GM19463 (cell line): Measurements from ENCODE around the gene STOML2.
A peak's percentile ranks its signal among the peaks of the same experiment; 100 is the strongest.
"Not testable (repeated sequence)": the region's sequence is repeated elsewhere in the genome, so short reads cannot be mapped to it uniquely, and the experiment has no call there.

Source experiments
- ATAC-seq: cut with Tn5 transposase; IDR thresholded peaks from one replicate; pipeline ENCODE4 v1.9.1; 2021; ENCODE audit warnings: mild to moderate bottlenecking, moderate library complexity; ENCODE audit not compliant: unreplicated experiment

Gene STOML2, protein sequence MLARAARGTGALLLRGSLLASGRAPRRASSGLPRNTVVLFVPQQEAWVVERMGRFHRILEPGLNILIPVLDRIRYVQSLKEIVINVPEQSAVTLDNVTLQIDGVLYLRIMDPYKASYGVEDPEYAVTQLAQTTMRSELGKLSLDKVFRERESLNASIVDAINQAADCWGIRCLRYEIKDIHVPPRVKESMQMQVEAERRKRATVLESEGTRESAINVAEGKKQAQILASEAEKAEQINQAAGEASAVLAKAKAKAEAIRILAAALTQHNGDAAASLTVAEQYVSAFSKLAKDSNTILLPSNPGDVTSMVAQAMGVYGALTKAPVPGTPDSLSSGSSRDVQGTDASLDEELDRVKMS

DNA sequence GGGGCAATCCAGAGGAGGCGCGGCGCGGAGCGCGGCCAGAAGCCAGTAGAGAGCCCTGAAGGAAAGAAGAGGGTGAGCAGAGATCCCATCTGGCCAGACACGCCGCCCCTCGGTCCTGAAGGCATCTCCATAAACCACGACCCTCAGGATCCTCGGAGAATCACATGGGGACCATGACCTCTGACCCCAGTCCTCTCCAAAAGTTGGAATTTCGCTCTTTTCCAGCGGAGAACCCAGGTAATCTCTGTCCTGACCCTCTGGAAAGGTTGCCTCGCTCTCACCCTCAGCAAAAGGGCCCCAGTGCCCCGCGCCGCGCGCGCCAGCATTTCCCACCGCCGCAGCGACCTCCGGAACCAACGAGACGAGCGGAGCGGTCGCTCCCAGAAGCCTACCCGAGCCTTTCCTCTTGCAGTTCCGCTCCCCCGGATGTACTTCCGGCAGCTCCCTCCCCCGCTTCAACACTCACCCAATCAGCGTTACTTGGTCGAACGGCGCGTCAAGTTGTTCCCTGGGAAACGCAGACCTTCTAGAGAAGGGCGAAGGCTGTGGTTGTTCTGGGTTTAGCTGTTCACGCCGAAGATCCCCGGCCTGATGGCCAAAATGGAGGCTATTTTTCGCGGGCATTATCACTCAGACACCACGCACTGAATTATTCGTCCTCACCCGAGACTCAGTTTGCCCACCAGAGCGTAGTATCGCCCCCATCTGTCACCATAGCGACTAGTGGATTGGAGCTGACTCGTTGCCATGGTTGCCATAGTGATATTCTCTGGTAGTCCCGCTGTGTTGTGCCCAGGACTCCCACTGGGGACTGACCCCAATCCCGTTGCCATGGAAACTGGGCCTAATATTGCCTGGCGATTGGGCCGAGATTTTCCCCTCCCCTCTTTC, at the start of gene STOML2:
Gene STOML2 (minus strand): TSS at position 363 of the 891 bp plus-strand sequence. CDS start 37 bp downstream, at position 326.
- ATAC-seq, result peak; percentile 98

DNA sequence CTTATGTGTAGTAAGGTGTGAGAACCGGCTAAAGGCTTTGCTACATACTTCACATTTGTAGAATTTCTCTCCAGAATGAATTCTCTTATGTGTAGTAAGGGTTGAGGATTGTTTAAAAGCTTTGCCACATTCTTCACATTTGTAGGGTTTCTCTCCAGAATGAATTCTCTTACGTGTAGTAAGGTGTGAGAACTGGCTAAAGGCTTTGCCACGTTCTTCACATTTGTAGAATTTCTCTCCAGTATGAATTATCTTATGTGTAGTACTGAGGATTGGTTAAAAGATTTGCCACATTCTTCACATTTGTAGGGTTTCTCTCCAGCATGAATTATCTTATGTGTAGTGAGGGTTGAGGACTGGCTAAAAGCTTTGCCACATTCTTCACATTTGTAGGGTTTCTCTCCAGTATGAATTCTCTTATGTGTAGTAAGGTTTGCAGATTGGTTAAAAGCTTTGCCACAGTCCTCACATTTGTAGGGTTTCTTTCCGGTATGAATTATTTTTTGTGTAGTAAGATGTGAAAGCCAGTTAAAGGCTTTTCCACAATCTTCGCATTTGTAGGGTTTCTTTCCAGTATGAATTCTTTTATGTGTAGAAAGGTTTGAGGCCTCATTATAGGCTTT, 45.1 kb upstream of the STOML2 start:
- ATAC-seq, result not testable (repeated sequence)

DNA sequence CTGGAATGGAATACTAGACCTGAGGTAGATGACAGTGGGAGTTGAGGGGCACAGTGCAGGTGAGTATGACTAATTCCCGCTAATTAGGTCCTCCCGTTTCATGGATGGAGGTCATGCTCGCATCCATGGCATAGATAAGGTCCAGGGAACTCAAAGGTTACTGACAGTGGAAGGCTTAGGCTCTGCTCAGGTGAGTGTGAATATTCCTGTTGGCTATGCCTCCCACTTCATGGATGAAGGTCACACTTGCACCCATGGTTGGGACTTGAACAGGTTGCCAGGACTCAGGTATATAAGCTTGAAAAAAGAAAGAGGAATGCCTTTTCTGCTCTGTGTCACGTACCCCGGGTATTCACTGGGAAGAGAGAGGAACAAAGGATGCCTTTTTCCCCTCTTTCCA, 39.1 kb upstream of the STOML2 start:
- no peak for ATAC-seq

DNA sequence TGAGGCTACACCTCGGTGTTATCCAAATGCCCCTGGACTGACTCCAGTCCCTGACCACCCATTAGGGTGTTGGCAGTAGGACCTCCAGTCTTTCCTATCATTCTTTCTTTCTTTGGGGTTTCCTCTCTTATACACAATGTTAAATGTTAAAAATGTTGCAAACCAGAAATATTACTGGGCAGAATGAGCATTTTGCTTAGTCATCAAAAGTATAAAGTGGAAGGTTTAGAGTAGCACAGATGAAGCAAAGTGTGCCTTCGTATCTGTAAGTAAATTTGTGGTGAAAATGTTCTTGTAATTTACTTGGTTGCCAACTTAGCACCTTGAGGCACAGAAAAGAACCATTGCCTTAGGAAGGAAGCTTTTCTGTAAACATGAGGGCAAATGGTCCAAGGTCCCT, 37.2 kb upstream of the STOML2 start:
- no peak for ATAC-seq

DNA sequence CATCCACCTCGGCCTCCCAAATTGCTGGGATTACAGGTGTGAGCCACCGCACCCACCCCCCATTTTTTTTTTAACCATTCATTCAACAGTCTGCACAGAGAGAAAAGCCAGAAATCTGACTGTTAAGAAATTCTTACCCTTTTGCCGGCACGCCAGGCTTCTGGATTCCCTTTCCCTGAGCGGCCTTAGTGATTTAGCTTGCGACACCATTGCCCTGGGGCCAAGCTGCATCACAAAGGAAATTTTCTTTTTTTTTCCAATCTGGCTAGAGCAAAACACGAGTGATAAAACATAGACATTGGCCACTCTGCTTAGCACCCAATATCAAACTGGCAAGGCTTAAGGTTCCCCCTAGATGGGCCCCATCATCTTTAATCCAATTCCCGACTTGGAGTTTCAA, 33.9 kb upstream of the STOML2 start:
- ATAC-seq, result no peak

DNA sequence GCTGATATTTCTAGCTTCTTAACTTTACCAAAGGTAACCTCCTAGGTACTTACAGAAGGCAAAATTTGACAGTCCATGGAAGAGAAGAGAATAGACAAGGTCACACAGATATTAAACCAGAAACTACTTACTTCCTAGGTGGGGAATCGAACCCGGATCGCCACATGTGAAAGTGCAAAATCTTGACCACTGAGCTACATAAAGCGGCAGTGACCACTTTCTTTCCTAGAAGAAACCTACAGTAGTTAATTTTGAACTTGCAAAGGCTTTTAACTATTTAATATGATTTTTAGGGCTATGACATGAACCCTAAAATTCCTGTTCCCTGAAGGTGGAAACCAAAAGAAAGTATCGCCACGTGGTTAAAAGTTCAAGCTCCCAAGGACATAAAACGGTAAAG, 33.1 kb upstream of the STOML2 start:
- ATAC-seq, result no peak

DNA sequence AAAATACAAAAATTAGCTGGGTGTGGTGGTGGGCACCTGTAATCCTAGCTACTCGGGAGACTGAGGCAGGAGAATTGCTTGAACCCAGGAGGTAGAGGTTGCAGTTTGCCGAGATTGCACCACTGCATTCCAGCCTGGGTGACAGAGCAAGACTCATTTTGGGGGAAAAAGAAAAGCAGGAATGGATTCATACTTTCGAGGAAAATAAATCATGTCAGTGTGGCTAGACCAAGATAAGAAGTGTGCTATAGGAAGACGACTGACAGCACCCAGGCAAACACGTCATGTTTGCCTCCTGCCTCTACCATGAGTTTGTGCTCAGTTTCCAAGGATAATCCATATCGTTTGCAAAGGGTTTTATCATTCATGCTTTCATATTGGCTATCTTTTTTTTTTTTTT, 32.0 kb upstream of the STOML2 start:
- no peak for ATAC-seq

DNA sequence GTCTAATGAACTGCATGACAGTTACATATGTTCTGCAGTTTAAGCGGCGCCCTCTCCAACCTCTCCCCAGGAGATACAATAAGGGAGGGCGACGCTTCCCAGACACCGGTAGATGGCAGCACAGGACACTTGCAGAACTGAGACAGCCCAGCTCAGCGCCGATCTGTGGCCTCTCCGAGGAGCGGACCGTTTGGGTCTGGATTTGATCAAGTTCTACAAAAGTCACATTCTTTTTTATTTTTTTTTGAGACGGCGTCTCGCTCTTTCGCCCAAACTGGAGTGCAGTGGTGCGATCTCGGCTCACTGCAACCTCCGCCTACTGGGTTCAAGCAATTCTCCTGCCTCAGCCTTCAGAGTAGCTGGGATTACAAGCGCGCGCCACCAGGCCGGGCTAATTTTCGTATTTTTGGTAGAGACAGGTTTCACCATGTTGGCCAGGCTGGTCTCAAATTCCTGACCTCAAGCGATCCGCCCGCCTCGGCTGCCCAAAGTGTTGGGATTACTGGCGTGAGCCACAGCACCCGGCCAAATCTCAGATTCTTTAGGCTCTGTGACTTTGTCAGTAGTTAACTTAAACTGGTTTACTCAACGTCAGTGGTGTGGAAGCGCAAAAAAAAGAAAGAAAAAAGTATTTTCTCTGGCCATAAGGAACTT, 14.1 kb upstream of the STOML2 start:
- ATAC-seq, result peak; percentile 43

DNA sequence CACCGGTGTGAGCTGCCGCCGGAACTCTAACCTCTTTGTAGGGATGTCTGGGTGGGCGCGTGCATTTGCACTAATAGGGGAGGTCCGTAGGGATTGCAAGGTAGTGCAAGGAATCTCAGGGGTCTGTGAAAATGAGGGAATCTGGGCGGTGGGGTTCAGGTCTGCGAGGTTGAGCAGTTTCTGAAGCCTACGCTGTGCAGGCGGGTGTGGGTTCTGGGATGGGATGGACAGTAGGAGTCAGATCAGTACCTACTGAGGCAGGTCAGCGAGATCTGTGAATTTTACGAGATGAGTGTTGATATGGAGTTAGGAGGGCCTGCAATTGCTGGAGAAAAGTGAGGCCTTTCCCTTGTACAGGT, 13.6 kb upstream of the STOML2 start:
- ATAC-seq, result no peak

DNA sequence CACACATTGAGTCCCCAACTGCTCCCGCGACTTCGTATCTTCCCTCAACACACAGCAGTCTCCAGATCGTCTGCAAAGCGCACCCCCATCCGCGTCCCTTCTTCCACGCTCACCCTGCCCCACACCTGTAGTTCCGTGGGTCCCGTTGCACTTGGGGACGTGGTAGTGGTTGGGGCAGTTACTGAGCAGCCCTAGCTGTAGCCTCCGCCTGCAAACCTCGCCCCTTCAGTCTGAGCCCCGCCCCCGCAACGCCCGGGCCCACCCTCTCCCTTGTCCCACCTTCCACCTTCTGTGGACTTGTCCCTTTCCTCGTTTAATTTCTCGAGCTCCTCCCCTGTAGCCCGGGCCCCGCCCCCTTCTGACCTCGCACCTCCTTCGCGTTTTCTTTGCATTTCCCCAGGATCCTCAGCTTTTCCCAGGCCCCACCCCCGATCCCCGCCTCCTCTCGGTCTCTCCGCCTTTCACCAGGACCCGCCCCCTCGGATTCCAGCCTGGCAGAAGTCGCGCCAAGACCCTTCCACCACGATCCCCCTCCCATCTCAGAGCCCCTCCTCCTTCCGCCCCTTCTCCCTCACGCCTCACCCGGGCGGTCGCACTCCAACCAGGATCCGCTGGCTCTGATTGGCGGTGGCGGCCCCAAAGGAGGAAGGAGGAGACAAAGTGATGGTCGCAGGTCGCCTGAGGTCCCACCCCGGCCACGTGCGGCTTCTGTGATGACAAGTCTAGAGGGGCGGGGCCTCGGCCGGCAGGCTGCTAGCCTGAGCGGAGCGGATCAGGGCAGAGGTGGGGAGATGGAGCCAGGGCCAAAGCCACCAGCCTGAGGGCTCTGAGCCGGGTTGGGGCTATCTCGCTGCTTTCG, 13.0 kb upstream of the STOML2 start, which contains the start of gene ATOSB:
Gene ATOSB (minus strand): TSS at position 183 of the 859 bp plus-strand sequence. CDS start 7,588 bp downstream, outside the sequence.
- peak; percentile 47 for ATAC-seq

DNA sequence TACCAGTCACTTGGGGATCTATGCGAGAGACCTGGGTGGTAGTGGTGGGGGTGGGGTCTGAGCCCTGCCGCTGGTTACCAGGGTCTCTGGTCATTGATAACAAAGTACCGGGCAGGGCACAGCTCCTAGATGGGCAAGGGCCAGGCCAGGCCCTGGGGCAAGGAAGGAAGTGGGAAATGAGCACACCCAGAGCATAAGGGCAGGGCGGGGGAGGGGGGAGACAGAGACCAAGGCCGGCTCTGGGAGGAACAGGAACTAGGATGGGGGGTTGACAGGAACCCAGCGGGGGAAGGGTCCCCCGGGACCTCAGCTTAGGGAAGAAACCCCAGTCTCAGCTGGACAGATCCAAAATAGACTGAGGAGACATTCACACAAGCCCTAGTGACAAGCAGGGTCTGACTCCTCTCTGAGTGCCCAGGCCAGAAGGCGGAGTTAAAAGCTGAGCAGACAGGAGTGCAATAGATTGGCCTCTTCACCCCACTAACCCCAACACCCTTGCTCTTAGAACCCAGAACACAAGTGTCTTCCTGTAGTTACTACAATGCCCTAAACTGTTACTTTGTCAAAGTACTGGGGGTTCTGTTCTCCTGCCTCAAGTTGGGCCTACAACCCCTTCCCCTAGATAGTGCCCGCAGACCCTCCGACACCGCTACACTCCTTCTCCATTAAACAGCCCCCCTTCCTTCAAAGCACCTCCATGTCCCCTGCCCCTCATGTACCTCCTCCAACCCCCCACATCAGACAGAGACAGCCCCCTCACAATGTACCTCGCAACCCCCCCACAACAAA, 12.1 kb upstream of the STOML2 start:
- ATAC-seq, result no peak

DNA sequence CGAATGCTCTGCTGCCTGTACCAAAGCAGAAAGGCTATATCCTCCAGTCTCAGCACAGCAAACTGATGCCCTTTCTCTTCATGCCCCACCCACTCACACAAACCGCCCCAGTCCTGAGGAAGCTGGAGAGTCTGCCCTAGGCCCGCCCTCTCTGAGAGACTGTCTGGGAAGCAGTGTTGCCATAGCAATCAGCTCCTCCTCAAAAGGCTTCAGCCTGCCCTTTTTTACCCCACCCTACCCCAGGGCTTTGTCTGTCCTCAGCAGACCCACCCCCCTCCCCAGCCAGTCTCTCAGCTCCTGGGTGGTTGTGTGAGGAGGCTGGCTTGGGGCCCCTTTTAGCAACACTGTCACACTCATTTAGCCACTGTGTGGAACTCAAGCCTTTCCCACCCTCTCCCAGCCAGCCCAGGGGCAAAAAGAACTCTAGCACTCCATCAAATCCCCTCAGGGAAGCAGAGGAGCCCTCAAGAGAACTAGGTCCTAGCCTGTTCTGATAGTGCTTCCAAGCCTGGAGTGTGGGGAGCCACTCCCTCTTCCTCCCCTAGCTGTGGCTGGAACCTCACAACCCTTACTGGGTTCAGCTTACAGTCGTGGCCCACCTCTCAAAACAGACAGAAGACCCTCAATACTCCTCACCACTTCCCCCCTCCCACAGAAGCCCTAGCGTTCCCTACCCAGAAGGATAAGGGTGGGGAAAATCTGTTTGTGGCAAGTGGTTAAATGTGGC, 11.3 kb upstream of the STOML2 start:
- ATAC-seq, result peak; percentile 16

DNA sequence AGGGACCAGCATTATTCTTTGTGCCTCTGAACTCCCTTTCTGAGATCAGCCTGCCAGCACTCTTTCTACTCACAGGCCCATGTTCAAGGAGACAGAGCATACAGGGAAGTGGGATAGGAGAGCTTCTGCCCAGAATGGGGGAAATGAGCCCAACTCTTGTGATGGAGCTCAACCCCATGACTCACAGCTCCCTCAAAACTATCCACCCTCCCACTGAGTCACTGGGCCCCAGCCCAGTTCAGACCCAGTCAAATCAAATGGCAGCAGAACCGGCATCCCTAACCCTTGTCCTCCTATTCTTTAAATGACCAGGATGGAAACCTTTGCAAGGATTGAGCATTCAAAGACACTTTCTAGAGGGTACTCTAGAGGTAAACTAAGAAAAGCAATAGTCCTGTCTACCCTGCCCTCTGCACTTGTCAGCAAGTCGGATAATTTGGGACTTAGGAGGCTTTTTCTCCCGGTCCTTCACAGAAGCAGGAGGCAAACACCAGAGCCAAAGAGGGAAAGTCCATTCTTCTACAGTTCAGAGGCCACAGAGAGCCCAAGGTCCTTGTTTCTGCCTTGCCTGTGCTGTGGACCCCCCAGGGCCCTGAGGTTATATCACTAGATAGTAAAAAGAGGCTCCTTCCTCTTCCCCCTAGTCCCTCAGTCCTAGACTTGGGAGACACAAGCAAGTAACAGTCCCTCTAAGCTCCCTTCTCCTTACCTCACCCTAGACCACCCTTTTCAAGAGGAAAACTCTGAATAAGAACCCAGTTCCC, 9.5 kb upstream of the STOML2 start:
- ATAC-seq, result no peak

DNA sequence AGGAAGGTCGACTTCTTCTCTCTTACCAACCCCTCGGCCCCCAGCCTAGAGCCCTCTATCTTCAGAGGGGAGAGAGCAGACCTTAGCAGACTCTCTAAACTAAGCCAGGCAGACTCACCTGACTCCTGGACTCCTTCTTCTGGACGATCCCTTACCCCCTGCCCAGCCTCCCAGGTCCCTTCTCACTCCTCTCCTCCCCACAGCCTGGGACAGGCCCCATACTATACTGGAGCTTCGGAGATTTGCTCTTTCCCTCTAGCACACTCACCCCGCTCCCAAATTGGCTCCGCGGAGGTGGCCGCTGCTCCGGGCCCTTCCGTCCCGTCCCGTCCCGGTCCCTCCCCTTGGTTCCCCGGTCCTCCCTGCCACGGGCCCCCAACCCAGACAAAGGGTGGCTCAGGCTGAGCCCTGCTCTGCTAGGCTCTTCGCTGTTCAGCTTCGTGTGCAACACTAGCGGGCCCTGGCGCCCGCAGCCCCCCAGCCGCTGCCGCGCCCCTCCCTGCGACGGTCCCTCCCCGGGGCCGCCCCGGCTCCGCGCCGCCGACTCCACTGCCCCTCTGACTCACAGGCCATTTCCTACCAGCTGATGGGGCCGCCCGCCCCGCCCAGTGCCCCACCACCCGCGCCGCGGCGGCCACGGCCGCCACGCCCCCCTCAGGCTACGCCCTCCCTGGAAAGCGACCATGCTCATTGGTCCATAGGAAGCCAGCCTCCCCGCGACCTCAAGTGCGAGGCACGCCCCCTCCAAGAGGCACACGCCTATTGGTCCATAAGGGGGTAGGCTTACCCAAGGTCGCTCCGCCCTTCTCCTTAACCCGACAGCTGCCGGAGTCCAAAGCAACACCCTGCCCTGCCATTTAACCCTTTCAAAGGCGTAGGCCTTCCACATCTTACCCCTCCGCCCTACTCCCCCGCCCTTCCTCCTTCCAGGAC, 8.3 kb upstream of the STOML2 start:
- peak; percentile 79 for ATAC-seq

DNA sequence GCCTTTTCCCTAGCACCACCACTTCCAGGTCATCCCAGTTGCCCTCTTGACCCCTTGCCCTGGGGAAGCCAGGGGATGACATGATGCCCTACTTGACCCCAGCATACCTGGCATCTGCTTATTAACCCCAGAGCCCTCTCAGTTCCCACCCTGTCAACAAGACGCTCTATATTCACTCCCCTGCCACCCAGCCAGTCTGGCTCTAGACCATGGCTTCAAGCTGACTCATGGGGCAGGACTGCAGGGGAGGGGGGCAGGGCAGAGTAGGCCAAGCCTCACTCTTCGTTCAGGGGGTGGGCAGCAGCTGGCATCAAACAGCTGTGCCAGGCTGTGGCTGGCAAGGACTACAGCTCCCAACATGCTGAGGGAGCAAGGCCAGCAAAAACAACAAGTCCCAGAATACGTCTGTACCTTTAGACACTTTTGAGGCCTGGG, 7.4 kb upstream of the STOML2 start:
- no peak for ATAC-seq

DNA sequence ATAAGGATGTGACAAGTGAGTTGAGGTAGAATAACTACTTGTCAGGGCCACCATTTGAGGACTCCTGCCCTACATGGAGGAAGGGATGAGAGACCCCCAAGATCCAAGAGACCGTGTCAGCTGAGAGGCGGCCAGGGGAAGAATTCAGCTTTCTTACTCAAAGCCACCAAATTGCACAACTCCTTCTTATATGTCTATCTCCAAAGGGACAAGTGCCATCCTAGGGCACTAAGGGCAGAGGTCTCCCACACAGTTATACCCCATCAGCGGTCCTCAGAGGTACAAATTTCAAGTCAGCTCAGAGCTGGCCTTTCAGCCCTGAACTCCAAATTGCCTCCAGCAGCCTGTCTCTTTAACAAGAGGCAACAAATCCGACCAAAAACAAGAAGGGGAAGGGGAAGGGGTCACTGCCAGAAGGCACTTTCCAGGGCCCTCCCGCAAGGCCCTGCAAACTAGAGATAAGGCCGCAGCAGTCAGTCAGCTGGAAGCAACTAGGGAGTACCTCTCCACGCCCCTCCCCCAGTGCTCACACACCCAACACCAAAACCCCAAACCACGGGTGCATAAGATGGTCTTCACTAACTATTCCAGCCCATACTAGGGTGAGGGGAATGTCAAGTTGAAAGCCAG, 6.1 kb upstream of the STOML2 start:
- no peak for ATAC-seq
